ENCODE measurements around the gene RAD54L.

DNA sequence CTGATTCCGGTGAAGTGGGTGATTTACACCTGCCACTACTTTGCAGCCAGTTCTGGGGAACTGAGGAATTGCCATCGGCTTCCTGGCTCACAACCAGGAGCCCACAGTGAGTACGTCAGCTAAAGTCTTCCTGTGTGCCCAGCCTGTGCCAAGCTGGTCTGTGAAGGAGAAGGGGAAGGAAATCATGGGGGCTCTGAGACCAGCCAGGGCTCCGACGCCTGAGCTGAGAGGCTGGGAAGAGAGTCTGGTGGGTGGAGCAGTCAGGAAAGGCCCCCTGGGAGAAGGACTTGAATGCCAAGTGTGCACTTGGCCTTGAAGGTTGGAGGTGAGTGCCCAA lies 43.2 kb upstream of the RAD54L start:
- no peak for TF ChIP-seq SUZ12 (IDR thresholded peaks at IDR 0.05; ENCODE audit: extremely low read depth, insufficient read depth, insufficient read length)
- no peak for TF ChIP-seq ZNF274 (IDR thresholded peaks at IDR 0.05; ENCODE audit: low read depth, low read length)
